RWPE1 (cell line): ENCODE results near the gene CRB2.

Source experiments
- CTCF ChIA-PET: fragments of 350-600 bp; sonication (Branson Sonifier 250); formaldehyde crosslinking; extraction: SDS; loops from one replicate; lab custom pipeline; 2021; lab: Yijun Ruan, JAX
- POLR2A ChIA-PET: fragments of 400-600 bp; formaldehyde crosslinking; extraction: SDS; loops from one replicate; lab custom pipeline; 2020; ENCODE audit warnings: antibody characterized with exemption; ENCODE audit not compliant: low non-redundant PET; lab: Yijun Ruan, JAX
- DNase-seq: peaks from one replicate; pipeline ENCODE4 v3.0.0; 2012; ENCODE audit warnings: low spot score
- H3K27ac ChIP-seq: fragments of 450-650 bp; 2 replicates; pipeline ENCODE4 v1.5.1; 2017
- TF ChIP-seq, protein P1 (sequence below): fragments of 450-650 bp; conservative IDR thresholded peaks from 2 replicates; pipeline ENCODE4 v1.5.1; 2017; ENCODE audit warnings: low read depth, mild to moderate bottlenecking

Gene CRB2

DNA sequence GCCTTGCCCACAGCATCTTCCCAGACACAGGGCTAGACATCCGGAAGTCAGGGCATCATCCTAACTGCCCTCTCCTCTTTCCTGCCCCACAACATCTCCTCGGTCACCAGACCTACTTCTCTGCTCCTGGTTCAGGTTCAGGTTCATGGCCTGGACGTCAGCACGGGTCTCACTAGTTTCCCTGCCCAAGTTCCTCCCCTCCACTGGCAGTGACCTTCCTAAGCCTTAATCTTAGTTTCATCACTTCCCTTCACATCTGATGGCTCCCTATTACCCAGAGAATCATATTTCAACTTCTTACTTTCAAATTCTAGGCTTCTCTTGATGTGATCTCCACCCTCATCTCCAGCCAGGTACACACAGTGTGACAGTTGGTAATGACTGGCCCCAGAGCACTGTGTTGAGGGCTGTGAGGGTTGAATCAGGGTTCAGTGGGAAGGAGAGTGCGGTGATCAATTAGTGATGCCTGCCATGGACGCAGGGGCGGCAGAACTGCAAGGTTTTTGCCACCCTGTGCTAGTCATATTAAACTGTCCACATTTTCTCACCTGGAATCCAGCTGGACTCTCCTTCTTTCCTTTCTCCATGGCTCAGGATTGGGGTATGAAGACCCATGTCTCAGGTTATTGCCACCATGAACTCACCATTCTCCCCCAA, 34.3 kb upstream of the CRB2 start:
- ChIA-PET CTCF (interaction anchor here (0.6 kb wide), 1 partner anchor 9 kb away, joined by 3 read pairs; no protein-coding TSS in a partner anchor), POLR2A (no interaction called here)
- no peak overlapping the region for H3K27ac ChIP-seq
- TF ChIP-seq, protein P1, sequence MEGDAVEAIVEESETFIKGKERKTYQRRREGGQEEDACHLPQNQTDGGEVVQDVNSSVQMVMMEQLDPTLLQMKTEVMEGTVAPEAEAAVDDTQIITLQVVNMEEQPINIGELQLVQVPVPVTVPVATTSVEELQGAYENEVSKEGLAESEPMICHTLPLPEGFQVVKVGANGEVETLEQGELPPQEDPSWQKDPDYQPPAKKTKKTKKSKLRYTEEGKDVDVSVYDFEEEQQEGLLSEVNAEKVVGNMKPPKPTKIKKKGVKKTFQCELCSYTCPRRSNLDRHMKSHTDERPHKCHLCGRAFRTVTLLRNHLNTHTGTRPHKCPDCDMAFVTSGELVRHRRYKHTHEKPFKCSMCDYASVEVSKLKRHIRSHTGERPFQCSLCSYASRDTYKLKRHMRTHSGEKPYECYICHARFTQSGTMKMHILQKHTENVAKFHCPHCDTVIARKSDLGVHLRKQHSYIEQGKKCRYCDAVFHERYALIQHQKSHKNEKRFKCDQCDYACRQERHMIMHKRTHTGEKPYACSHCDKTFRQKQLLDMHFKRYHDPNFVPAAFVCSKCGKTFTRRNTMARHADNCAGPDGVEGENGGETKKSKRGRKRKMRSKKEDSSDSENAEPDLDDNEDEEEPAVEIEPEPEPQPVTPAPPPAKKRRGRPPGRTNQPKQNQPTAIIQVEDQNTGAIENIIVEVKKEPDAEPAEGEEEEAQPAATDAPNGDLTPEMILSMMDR: no peak
- DNase-seq: no peak

DNA sequence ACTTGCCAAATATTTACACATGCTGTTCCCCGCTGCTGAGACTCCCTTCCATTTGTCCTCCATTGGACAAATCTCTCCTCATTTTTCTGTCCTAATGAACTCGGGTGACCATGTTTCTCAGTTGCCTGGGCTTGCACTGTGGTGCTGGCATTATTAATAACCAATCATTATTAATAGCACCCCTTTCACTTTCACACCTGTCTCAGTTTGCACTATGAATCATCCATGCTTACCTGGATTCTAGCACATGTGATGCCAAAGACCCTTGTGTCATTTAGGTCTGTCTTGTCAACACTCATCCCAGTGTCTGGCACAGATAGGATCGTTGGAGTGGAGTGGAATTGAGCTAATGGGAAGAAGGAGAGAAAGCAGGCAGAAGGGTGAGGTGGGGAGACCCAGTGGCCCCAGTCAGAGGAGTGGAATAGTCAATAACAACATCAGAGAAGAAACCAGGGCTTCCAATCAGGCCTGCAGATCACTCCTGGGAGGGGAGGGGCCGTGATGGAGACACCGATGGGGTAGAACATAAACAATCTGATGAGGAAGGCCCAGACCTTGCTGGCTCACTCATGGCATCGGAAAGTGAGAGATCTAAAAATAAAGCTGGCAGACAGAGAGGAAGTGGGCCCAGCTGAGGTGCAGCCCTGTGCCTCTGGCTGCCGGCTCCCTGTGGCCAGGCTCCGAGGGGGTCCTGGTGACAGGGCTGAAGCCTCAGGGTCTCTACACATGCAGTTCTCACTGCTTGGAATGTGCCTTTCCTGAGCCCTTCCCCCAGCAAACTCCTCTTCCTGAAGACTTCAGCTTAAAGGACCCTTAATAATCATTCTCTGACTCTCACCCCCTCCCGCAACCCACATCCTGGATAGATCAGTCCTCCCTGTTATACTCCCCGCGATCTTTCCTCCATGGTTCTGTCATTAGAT, 33.5 kb upstream of the CRB2 start:
- ChIA-PET POLR2A (no interaction called here), CTCF (interaction anchor here (0.6 kb wide), 2 partner anchors 8 to 220 kb away, joined by 3 read pairs; no protein-coding TSS in a partner anchor)
- no peak overlapping the region for H3K27ac ChIP-seq
- TF ChIP-seq, protein P1: no peak
- DNase-seq: no peak

DNA sequence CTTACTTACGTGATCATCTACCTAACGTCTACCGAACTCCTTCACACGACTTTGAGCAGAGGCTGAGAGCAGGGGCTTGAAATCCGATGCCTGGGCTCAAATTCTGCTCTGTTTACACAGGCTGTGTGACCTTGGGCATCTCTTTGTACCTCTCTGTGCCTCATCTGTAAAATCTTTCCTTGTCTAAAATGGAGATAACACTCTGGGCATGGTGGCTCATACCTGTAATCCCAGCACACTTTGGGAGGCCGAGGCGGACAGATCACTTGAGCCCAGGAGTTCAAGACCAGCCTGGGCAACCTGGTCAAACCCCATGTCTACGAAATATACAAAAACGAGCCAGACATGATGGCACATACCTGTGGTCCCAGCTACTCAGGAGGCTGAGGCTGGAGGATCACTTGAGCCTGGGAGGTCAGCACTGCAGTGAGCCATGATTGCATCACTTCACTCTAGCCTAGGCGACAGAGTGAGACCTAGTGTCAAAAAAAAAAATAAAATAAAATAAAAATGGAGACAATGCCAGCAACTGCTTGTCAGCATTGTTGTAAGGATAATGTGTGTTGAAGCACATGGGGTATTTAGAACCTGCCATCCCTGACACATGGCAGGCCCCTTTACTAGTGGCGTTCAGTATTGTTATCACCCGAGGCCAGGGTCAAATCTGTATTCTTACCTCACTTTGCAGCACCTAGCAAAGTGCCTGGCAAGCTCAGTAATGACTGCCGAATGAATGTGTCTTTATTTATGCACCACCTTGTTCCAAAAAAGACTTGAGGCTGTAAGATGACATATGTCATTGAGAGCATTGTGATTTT, 32.6 kb upstream of the CRB2 start:
- H3K27ac ChIP-seq: no peak overlapping the region
- DNase-seq: no peak
- POLR2A ChIA-PET: no interaction called here
- TF ChIP-seq, protein P1: no peak
- CTCF ChIA-PET: no interaction called here

DNA sequence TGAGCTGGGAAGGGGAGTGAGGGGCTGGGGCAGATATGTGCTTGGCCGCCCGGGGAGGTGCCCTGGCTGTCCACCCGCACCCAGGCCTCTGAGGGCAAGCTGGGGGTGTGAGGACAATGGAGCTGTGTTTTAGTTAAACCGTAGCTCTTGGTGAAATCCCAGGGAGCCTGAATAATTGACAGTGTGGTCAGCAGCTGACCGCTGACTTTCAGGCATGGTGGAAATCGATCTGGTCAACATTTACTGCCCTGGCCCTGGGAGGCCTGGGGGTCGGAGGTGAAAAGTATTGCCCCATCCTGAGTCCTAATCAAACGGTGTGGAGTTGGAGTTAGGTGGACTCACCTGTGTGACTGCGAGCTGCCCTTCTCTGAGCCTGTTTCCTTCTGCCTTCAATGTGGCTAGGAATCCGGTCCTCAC, 31.2 kb upstream of the CRB2 start:
- no peak overlapping the region for H3K27ac ChIP-seq
- no peak for DNase-seq
- CTCF ChIA-PET: interaction anchor here (1.1 kb wide), 1 partner anchor 25 kb away, joined by 3 read pairs; no protein-coding TSS in a partner anchor
- TF ChIP-seq, protein P1: no peak
- POLR2A ChIA-PET: no interaction called here

DNA sequence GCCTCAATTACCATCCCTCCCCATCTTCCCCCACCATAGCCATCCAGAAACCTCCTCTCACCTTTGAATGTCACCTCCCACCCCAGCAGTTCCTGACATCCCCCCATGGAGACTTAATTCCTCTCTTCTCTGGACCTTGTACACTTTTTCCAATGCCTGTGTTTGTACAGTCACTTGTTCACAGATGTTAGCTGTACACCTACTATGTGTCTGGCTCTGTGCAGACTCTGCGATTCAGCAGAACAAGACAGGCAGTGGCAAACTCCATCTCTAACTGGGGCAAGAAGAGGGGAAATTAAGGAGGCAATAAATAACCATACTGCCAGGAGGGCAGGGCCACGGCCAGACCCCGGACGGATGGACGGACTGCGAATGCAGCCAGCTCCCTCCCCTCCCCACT, 29.8 kb upstream of the CRB2 start:
- CTCF ChIA-PET: interaction anchor here (1.5 kb wide), 1 partner anchor 10 kb away, joined by 4 read pairs; no protein-coding TSS in a partner anchor
- no peak overlapping the region for H3K27ac ChIP-seq

More for the DNA sequence above, 29.8 kb upstream of the CRB2 start:
- no peak for DNase-seq
- TF ChIP-seq, protein P1: no peak
- POLR2A ChIA-PET: interaction anchor here (0.7 kb wide), 1 partner anchor 24 kb away, joined by 8 read pairs; no protein-coding TSS in a partner anchor
